HepG2 (cell line): Measurements from ENCODE around the gene PRM2. TPM values are rescaled to one million over a fixed set of nuclear protein-coding genes. Genes with fewer than 3 reads are reported as not detected.
A peak's percentile ranks its signal among the peaks of the same experiment; 100 is the strongest.

ENCODE experiments used
- AKAP8 ChIP-seq: sonication (generic); formaldehyde crosslinking; IDR thresholded peaks from 2 replicates; pipeline ENCODE4 v1.5.1; 2020; ENCODE audit warnings: mild to moderate bottlenecking, missing genetic modification reagents
- ASH2L ChIP-seq: fragments of 300-600, 200-600 bp; sonication (generic); IDR thresholded peaks from 2 replicates; pipeline ENCODE4 v1.7.0; 2017; ENCODE audit warnings: low read depth, mild to moderate bottlenecking, moderate library complexity, mixed read lengths, low read length; ENCODE audit not compliant: insufficient read length
- BCL6 ChIP-seq: IDR thresholded peaks from 2 replicates; pipeline ENCODE4 v1.6.1; 2016; ENCODE audit warnings: missing genetic modification reagents, missing compliant biosample characterization
- NFKBIZ ChIP-seq: IDR thresholded peaks from 2 replicates; pipeline ENCODE4 v1.6.1; 2018; ENCODE audit warnings: missing genetic modification reagents, missing compliant biosample characterization
- RFX3 ChIP-seq: IDR thresholded peaks from 2 replicates; pipeline ENCODE4 v1.6.1; 2016; ENCODE audit warnings: missing biosample characterization, missing genetic modification reagents
- RXRB ChIP-seq: IDR thresholded peaks from 2 replicates; pipeline ENCODE4 v1.6.1; 2016; ENCODE audit warnings: borderline replicate concordance, missing genetic modification reagents, missing compliant biosample characterization
- SRSF4 ChIP-seq: fragments of 200-400 bp; formaldehyde crosslinking; IDR thresholded peaks from one replicate; pipeline ENCODE4 v1.6.1; 2018; ENCODE audit warnings: mild to moderate bottlenecking, low read depth, low read length, moderate library complexity; ENCODE audit not compliant: poor library complexity, severe bottlenecking
- SRY ChIP-seq: sonication (generic); formaldehyde crosslinking; IDR thresholded peaks from 2 replicates; pipeline ENCODE4 v1.8.0; 2022; ENCODE audit warnings: mild to moderate bottlenecking, missing genetic modification reagents
- TP53 ChIP-seq: sonication (generic); formaldehyde crosslinking; conservative IDR thresholded peaks from 2 replicates; pipeline ENCODE4 v1.4.0; 2020; ENCODE audit warnings: missing genetic modification reagents
- ZNF543 ChIP-seq: sonication (generic); formaldehyde crosslinking; IDR thresholded peaks from 2 replicates; pipeline ENCODE4 v1.4.0; 2020; ENCODE audit warnings: mild to moderate bottlenecking, missing genetic modification reagents
- ZNF557 ChIP-seq: sonication (generic); formaldehyde crosslinking; IDR thresholded peaks from 2 replicates; pipeline ENCODE4 v1.4.0; 2020; ENCODE audit warnings: missing genetic modification reagents
- polyA plus RNA-seq, 8 experiments: library from polyadenylated mRNA; depleted of rRNA in 3 of 8; stranded (reverse) in 7 of 8; unstranded in 1 of 8; fragments of >200 nt; fragmentation: Illumina TruSeq in 4 of 8; extraction: Trizol in 4 of 8; gene quantifications; 2 replicates each; pipeline versions ENCODE4 v1.2.1 to v1.2.3, GENCODE V29; 2011 to 2016; ENCODE audit warnings: low read depth in 4 of 8, missing spikeins in 1 of 8, mixed read lengths in 1 of 8; ENCODE audit not compliant: insufficient read depth in 1 of 8
- total RNA-seq, 5 experiments: library from RNA; depleted of rRNA; stranded (reverse); fragments of >200 nt; fragmentation: Illumina TruSeq; extraction: Trizol; gene quantifications; 2 replicates each; pipeline ENCODE4 v1.2.3, GENCODE V29; 2016; ENCODE audit warnings: low read depth in 1 of 5
- TF ChIP-seq, protein P1 (sequence below), 2 experiments: sonication (generic) in 1 of 2; formaldehyde crosslinking in 1 of 2; IDR thresholded peaks; 2 replicates each; pipeline versions ENCODE4 v1.4.0 to v1.6.1; 2016 to 2020; ENCODE audit warnings: borderline replicate concordance in 1 of 2, low read depth in 1 of 2, mild to moderate bottlenecking in 1 of 2, missing genetic modification reagents in 1 of 2
- TF ChIP-seq, protein P2 (sequence below): sonication (generic); formaldehyde crosslinking; IDR thresholded peaks from 2 replicates; pipeline ENCODE4 v1.4.0; 2020; ENCODE audit warnings: missing genetic modification reagents
- TF ChIP-seq, protein P3 (sequence below): sonication (generic); formaldehyde crosslinking; conservative IDR thresholded peaks from 2 replicates; pipeline ENCODE4 v1.4.0; 2020; ENCODE audit warnings: missing genetic modification reagents
- TF ChIP-seq, protein P4 (sequence below), 2 experiments: IDR thresholded peaks; 2 replicates each; pipeline ENCODE4 v1.6.1; 2011 to 2012; ENCODE audit warnings: low read length in 2 of 2, borderline replicate concordance in 1 of 2, low read depth in 1 of 2, mild to moderate bottlenecking in 1 of 2, moderate library complexity in 1 of 2

PRM2 gene
- total and polyA plus RNA-seq, 2 of the 13 experiments (the other 11 are each of a cell fraction or from before 2014, with no cell fraction given), result 0.54 TPM; not detected in 1

DNA sequence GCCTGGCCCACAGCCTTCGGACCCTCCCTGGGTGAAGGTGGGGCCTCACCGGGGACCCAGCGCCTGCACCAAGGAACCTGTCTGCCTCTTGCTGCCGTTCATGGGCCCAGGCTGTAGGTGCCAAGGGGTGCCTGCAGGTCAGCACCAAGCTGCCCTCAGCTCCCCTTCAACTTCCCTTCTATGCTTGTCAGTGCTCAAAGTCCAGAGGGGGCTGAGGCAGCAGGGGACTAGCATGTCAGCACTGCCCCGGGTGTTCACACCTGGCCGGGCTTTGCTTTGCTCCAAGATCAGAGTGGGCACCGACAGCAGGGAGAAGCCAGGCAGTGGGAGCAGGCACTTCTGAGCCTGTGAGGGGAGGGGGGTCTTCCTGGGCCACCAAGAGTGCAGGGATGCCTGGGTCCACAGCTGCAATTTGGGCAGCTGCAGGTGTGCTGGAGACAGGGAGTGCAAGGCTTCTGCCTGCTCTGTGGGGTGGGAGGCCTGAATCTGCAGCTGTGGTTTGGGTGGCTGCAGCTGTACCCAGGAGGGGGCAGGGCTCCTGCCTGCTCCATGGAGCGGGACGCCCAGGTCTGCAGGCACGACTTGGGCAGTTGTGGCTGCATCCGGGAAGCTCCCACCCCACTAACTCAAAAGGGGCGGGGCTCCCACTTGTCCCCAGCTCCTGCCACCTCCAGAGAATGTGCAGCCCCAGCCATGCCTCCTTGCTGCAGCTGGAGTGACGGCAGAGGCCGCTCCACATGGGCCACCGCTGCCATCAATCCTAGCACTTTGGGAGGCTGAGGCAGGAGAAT, 32.4 kb upstream of the PRM2 start (continued):
- TF ChIP-seq, protein P1, sequence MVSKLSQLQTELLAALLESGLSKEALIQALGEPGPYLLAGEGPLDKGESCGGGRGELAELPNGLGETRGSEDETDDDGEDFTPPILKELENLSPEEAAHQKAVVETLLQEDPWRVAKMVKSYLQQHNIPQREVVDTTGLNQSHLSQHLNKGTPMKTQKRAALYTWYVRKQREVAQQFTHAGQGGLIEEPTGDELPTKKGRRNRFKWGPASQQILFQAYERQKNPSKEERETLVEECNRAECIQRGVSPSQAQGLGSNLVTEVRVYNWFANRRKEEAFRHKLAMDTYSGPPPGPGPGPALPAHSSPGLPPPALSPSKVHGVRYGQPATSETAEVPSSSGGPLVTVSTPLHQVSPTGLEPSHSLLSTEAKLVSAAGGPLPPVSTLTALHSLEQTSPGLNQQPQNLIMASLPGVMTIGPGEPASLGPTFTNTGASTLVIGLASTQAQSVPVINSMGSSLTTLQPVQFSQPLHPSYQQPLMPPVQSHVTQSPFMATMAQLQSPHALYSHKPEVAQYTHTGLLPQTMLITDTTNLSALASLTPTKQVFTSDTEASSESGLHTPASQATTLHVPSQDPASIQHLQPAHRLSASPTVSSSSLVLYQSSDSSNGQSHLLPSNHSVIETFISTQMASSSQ (IDR thresholded peaks at IDR 0.05; ENCODE audit: low read depth), result no peak
- TF ChIP-seq, protein P1 (CRISPR knock-in tag; IDR thresholded peaks at IDR 0.05; ENCODE audit: borderline replicate concordance), result peak; percentile 28; the same call in 1 of the 2 replicates
- TF ChIP-seq TP53 (CRISPR knock-in tag) (no peak), RXRB (CRISPR knock-in tag) (peak; percentile 62), SRY (CRISPR knock-in tag) (peak; percentile 96), ZNF557 (CRISPR knock-in tag) (no peak), ZNF543 (CRISPR knock-in tag) (peak; percentile 56; the same call in 1 of the 2 replicates), ASH2L (peak; percentile 35), AKAP8 (CRISPR knock-in tag) (no peak), NFKBIZ (CRISPR knock-in tag) (0 out of 2 replicates have a peak, but pooled peaks have one; percentile 28), RFX3 (CRISPR knock-in tag) (no peak), SRSF4 (no peak), BCL6 (peak; percentile 50)
- TF ChIP-seq, protein P2, sequence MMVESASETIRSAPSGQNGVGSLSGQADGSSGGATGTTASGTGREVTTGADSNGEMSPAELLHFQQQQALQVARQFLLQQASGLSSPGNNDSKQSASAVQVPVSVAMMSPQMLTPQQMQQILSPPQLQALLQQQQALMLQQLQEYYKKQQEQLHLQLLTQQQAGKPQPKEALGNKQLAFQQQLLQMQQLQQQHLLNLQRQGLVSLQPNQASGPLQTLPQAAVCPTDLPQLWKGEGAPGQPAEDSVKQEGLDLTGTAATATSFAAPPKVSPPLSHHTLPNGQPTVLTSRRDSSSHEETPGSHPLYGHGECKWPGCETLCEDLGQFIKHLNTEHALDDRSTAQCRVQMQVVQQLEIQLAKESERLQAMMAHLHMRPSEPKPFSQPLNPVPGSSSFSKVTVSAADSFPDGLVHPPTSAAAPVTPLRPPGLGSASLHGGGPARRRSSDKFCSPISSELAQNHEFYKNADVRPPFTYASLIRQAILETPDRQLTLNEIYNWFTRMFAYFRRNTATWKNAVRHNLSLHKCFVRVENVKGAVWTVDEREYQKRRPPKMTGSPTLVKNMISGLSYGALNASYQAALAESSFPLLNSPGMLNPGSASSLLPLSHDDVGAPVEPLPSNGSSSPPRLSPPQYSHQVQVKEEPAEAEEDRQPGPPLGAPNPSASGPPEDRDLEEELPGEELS (CRISPR knock-in tag), result peak; percentile 58
- TF ChIP-seq, protein P3, sequence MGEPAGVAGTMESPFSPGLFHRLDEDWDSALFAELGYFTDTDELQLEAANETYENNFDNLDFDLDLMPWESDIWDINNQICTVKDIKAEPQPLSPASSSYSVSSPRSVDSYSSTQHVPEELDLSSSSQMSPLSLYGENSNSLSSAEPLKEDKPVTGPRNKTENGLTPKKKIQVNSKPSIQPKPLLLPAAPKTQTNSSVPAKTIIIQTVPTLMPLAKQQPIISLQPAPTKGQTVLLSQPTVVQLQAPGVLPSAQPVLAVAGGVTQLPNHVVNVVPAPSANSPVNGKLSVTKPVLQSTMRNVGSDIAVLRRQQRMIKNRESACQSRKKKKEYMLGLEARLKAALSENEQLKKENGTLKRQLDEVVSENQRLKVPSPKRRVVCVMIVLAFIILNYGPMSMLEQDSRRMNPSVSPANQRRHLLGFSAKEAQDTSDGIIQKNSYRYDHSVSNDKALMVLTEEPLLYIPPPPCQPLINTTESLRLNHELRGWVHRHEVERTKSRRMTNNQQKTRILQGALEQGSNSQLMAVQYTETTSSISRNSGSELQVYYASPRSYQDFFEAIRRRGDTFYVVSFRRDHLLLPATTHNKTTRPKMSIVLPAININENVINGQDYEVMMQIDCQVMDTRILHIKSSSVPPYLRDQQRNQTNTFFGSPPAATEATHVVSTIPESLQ (CRISPR knock-in tag), result no peak
- TF ChIP-seq, protein P4, sequence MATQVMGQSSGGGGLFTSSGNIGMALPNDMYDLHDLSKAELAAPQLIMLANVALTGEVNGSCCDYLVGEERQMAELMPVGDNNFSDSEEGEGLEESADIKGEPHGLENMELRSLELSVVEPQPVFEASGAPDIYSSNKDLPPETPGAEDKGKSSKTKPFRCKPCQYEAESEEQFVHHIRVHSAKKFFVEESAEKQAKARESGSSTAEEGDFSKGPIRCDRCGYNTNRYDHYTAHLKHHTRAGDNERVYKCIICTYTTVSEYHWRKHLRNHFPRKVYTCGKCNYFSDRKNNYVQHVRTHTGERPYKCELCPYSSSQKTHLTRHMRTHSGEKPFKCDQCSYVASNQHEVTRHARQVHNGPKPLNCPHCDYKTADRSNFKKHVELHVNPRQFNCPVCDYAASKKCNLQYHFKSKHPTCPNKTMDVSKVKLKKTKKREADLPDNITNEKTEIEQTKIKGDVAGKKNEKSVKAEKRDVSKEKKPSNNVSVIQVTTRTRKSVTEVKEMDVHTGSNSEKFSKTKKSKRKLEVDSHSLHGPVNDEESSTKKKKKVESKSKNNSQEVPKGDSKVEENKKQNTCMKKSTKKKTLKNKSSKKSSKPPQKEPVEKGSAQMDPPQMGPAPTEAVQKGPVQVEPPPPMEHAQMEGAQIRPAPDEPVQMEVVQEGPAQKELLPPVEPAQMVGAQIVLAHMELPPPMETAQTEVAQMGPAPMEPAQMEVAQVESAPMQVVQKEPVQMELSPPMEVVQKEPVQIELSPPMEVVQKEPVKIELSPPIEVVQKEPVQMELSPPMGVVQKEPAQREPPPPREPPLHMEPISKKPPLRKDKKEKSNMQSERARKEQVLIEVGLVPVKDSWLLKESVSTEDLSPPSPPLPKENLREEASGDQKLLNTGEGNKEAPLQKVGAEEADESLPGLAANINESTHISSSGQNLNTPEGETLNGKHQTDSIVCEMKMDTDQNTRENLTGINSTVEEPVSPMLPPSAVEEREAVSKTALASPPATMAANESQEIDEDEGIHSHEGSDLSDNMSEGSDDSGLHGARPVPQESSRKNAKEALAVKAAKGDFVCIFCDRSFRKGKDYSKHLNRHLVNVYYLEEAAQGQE (IDR thresholded peaks at IDR 0.05; ENCODE audit: borderline replicate concordance in 1 of 2, low read depth in 1 of 2, low read length in 2 of 2), result no peak; a peak in 1 of 4 replicates
